ENCODE data around the gene SDR42E2.

DNA sequence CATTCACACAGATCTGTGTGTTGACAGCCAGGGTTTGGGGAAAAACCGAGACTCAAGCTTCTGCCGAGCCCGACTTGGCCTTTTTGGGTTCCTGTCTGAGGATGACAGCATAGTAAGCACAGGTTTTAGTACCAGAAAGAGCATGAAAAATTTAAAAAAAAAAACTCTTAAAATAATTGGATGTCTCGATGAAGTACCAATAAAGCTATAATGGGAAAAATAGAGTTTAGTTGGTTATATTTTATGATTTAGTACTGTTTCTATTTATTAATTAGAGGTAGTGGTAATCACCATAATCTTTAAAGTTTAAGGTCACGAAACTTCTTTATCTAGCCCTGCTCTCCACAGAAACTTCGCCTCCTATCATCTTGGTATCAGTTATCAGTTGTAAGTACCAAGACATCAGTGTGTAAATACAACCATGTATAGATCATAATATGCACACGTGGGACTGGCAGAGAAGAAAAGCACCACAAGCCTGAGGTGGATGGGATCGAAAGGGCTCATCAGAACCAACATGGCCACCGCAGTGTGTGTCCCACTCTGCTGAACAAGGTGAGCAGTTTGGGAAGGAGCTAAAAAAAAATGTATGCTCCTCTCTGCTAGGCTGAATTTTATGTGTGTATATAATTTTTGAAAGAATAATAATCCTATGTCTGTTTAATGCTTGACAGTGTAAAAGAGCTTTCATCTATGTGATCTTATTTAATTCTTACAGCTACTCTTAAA, 29.4 kb downstream of the SDR42E2 start:
- no peak for TF ChIP-seq EP300 (IDR thresholded peaks at IDR 0.05; ENCODE audit: borderline replicate concordance in 1 of 2, control insufficient read depth in 1 of 2, low read depth in 2 of 2, low read length in 2 of 2)
- no peak for TF ChIP-seq RFX5 (IDR thresholded peaks at IDR 0.05; ENCODE audit: low read depth, low read length)
- no peak for TF ChIP-seq ZNF622 (IDR thresholded peaks at IDR 0.05)
- no peak for TF ChIP-seq CEBPB (IDR thresholded peaks at IDR 0.05; ENCODE audit: borderline replicate concordance in 1 of 2, low read depth in 2 of 2, low read length in 2 of 2)
- TF ChIP-seq, protein P1, sequence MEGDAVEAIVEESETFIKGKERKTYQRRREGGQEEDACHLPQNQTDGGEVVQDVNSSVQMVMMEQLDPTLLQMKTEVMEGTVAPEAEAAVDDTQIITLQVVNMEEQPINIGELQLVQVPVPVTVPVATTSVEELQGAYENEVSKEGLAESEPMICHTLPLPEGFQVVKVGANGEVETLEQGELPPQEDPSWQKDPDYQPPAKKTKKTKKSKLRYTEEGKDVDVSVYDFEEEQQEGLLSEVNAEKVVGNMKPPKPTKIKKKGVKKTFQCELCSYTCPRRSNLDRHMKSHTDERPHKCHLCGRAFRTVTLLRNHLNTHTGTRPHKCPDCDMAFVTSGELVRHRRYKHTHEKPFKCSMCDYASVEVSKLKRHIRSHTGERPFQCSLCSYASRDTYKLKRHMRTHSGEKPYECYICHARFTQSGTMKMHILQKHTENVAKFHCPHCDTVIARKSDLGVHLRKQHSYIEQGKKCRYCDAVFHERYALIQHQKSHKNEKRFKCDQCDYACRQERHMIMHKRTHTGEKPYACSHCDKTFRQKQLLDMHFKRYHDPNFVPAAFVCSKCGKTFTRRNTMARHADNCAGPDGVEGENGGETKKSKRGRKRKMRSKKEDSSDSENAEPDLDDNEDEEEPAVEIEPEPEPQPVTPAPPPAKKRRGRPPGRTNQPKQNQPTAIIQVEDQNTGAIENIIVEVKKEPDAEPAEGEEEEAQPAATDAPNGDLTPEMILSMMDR (IDR thresholded peaks at IDR 0.05 in 2 of 3, conservative IDR thresholded peaks at IDR 0.05 in 1 of 3; ENCODE audit: control insufficient read depth in 2 of 3, extremely low read depth in 1 of 3, insufficient read depth in 1 of 3, low read depth in 3 of 3, low read length in 3 of 3), result no peak
- TF ChIP-seq POLR2AphosphoS5 (IDR thresholded peaks at IDR 0.05; ENCODE audit: low read length), result no peak; the same call in 1 of the 2 replicates
- TF ChIP-seq MYB (IDR thresholded peaks at IDR 0.05; ENCODE audit: borderline replicate concordance, low read depth, low read length), result no peak
- TF ChIP-seq EGR1 (IDR thresholded peaks at IDR 0.05; ENCODE audit: borderline replicate concordance in 1 of 2, low read depth in 2 of 2, low read length in 2 of 2), result no peak
- no peak for TF ChIP-seq SRF (IDR thresholded peaks at IDR 0.05; ENCODE audit: low read depth in 2 of 2, low read length in 2 of 2)
- TF ChIP-seq SIN3A (IDR thresholded peaks at IDR 0.05; ENCODE audit: low read depth, low read length), result no peak
- TF ChIP-seq TCF7 (IDR thresholded peaks at IDR 0.05; ENCODE audit: borderline replicate concordance), result no peak
- TF ChIP-seq RAD51 (IDR thresholded peaks at IDR 0.05), result no peak
- TF ChIP-seq RCOR1 (conservative IDR thresholded peaks at IDR 0.05; ENCODE audit: low read depth, low read length), result no peak

All from GM12878 (cell line).